ENCODE data around the gene USP9X. TPM values are rescaled to one million over a fixed set of nuclear protein-coding genes. Genes with fewer than 3 reads are reported as not detected.
A peak's percentile ranks its signal among the peaks of the same experiment; 100 is the strongest.
"Not testable (repeated sequence)": the region's sequence is repeated elsewhere in the genome, so short reads cannot be mapped to it uniquely, and the experiment has no call there.

Gene USP9X
- total RNA-seq, 2 donors from 2014 or later: 69.1 to 86.2 TPM

DNA sequence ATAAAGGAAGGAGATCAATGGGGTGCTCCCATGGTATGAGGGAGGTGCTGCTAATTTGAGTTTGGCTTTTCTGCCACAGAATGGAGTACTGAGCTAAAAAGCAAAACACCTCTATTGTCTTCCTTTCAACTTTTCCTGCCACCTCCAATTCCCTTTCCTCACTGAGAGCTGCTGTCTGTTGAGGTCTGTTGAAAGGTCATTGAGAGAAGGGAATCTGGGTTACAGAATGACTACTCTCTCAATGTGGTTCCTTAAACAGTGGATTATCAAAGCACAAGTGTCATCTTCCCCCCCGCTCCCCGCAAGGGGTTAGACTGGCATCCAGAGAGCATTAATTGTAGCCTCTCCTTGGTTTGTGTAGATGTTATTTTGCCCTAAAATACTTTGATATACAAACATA lies 10.7 kb downstream of the USP9X start:
- ATAC-seq (peak; percentile 36), DNase-seq (no peak)
- H3K4me3 Mint-ChIP-seq: peak overlapping the region; percentile 78
- H3K27me3 Mint-ChIP-seq: no peaks in the 10 kb centered on the region
- no peak overlapping the region for H3K27ac Mint-ChIP-seq
- H3K36me3 Mint-ChIP-seq (ENCODE audit: low read depth): no peaks in the 10 kb centered on the region
- H3K9me3 ChIP-seq (ENCODE audit: control insufficient read depth, low read length, poor library complexity, severe bottlenecking): no peaks in the 10 kb centered on the region
- H3K4me1 Mint-ChIP-seq: peaks cover 30% of the 10 kb centered on the region

DNA sequence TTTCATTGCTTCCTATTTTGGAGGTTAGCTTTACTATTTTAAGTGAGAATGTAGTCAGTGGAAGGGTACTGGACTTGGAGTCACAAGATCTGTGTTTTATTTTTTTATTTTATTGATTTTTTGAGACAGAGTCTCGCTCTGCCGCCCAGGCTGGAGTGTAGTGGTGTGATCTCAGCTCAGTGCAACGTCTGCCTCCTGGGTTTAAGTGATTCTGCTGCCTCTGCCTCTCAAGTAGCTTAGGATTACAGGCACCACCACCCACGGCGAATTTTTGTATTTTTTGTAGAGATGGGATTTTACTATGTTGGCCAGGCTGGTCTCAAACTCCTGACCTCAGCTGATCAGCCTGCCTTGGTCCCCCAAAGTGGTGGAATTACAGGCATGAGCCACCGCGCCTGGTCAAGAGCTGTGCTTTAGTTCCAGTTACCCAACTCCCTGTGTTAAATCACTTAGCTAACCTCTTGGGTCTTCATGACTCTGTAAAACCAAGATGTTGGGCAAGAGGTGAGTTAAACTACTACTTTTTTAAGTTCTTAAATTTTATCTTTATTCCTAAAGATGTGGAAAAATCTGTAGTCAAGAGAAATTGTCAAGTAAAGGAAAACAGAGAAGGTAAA lies 11.2 kb downstream of the USP9X start:
- H3K27me3 Mint-ChIP-seq: no peaks in the 10 kb centered on the region
- DNase-seq (no peak), ATAC-seq (no peak)
- peaks cover 28% of the 10 kb centered on the region for H3K4me1 Mint-ChIP-seq
- H3K27ac Mint-ChIP-seq: no peak overlapping the region
- no peaks in the 10 kb centered on the region for H3K36me3 Mint-ChIP-seq (ENCODE audit: low read depth)
- peak overlapping the region; percentile 78 for H3K4me3 Mint-ChIP-seq
- no peaks in the 10 kb centered on the region for H3K9me3 ChIP-seq (ENCODE audit: control insufficient read depth, low read length, poor library complexity, severe bottlenecking)

DNA sequence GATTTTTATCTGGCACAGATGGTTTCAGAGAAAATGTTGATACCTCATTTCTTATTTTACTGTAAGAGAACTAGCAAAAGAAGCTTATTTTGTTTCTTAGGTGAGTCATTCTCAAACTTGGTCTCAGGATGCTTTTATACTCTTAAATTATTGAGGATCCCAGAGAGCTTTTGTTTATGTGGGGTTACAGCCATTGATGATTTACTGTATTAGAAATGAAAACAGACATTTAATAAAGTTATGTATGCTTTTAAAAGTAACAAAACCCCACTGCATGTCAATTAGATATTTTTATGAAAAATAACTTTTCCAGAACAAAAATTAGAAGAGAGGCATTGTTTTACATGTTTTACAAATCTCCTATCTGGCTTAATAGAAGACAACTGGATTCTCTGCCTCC lies 12.1 kb downstream of the USP9X start:
- DNase-seq (no peak), ATAC-seq (no peak)
- no peaks in the 10 kb centered on the region for H3K27me3 Mint-ChIP-seq
- no peak overlapping the region for H3K4me3 Mint-ChIP-seq
- H3K9me3 ChIP-seq (ENCODE audit: control insufficient read depth, low read length, poor library complexity, severe bottlenecking): no peaks in the 10 kb centered on the region
- H3K27ac Mint-ChIP-seq: no peak overlapping the region
- no peaks in the 10 kb centered on the region for H3K36me3 Mint-ChIP-seq (ENCODE audit: low read depth)
- H3K4me1 Mint-ChIP-seq: peaks cover 30% of the 10 kb centered on the region

DNA sequence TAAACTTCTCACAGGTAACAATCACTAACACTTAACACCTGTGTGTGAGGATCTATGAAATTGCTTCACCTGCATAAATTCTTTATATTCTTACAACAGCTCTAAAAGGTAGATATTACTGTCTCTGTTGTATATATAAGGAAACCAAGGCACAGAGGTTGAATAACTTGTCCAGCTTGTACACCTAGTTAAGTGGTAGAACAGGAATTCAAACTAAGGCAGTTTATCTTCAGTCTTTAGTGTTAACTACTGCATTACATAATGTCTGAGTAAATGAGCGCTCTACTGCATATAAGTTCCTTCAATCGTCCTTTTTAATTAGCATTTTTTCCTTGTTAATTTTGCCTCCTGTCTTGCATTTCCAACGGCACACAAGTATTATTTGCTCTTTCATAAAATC lies 15.0 kb downstream of the USP9X start:
- ATAC-seq (no peak), DNase-seq (no peak)
- H3K4me1 Mint-ChIP-seq: peaks cover 29% of the 10 kb centered on the region
- H3K27ac Mint-ChIP-seq: peak overlapping the region; percentile 32
- no peaks in the 10 kb centered on the region for H3K27me3 Mint-ChIP-seq
- no peaks in the 10 kb centered on the region for H3K36me3 Mint-ChIP-seq (ENCODE audit: low read depth)
- H3K4me3 Mint-ChIP-seq: no peak overlapping the region
- H3K9me3 ChIP-seq (ENCODE audit: control insufficient read depth, low read length, poor library complexity, severe bottlenecking): no peaks in the 10 kb centered on the region

DNA sequence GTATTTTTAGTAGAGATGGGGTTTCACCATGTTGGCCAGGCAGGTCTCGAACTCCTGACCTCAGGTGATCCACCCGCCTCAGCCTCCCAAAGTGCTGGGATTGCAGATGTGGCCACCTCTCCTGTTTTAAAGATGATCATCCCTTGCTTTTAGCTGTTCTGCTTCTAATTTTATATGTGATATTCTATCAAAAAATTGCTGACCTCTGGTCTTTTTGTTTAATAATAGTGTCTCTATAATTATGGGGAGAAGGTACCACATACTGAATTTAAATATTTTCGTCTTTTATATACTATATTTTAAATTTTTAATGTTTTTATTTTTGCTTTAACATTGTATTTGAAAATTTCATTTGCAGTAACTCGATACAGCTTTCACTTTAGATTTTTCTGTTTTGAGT lies 15.6 kb downstream of the USP9X start:
- Mint-ChIP-seq H3K27me3 (no peaks in the 10 kb centered on the region), H3K4me3 (no peak overlapping the region), H3K4me1 (peaks cover 24% of the 10 kb centered on the region), H3K36me3 (ENCODE audit: low read depth) (no peaks in the 10 kb centered on the region), H3K27ac (no peak overlapping the region)
- H3K9me3 ChIP-seq (ENCODE audit: control insufficient read depth, low read length, poor library complexity, severe bottlenecking): no peaks in the 10 kb centered on the region
- ATAC-seq (no peak), DNase-seq (no peak)

DNA sequence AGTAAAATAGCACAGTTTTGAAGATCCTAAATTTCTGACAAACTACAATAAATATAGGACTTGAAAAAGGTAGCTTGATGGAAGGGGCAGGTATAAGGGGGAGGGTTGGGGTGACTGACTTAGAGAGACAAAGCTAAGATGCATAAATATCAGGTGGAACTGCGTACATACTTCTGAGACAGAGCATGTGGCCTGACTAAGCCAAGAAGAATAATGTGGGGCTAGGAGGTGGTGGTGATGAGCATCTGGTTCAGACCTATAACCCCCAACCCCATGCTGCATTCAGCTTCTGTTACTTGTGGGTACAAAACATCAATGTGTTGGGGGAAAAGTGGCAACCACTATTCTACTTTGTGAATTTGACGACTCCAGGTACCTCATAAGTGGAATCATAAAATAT lies 19.8 kb downstream of the USP9X start:
- H3K36me3 Mint-ChIP-seq (ENCODE audit: low read depth): no peaks in the 10 kb centered on the region

DNA sequence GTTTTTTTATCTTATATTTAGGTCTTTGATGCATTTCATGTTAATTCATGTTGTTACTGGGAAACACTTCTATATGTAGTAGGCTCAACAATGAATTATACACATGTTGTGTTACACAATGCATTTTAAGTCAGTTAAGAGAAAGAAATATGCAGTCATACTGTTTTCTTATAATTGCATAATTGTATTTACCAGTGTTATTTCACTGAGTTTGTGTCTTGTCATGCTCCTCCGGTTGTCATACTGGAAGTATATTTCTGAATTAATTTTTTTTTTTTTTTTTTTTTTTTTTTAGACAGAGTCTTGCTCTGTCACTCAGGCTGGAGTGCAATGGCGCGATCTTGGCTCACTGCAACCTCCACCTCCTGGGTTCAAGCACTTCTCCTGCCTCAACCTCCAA lies 21.0 kb downstream of the USP9X start:
- H3K4me1 Mint-ChIP-seq: peaks cover 35% of the 10 kb centered on the region
- not testable (repeated sequence) for H3K9me3 ChIP-seq (ENCODE audit: control insufficient read depth, low read length, poor library complexity, severe bottlenecking); DNase-seq; H3K36me3 Mint-ChIP-seq (ENCODE audit: low read depth); H3K27me3 Mint-ChIP-seq; H3K4me3 Mint-ChIP-seq; H3K27ac Mint-ChIP-seq; ATAC-seq

More for the DNA sequence above, 19.8 kb downstream of the USP9X start:
- ATAC-seq: no peak
- Mint-ChIP-seq H3K4me1 (peaks cover 28% of the 10 kb centered on the region), H3K4me3 (no peak overlapping the region), H3K27me3 (no peaks in the 10 kb centered on the region), H3K27ac (no peak overlapping the region)
- no peaks in the 10 kb centered on the region for H3K9me3 ChIP-seq (ENCODE audit: control insufficient read depth, low read length, poor library complexity, severe bottlenecking)
- no peak for DNase-seq

DNA sequence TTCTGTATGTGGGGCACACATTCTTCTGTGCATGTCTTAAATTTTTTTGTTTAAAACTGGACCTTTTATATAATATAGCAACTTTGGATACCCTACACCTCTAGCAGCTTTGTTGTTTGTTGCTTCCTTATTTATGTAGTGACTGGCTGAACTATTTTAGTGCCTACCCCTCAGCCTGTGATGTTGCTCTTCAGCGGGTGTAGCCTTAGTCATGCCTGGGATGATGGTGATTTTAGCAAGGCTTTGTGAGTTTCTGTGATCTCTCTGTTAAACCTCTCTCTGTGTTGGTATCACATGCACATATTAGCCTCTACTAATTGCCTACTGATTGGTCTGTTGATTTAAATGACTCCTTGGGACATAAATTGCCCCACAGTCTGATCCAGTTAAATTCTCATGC lies 22.8 kb downstream of the USP9X start:
- ATAC-seq: peak; percentile 30
- Mint-ChIP-seq H3K4me3 (no peak overlapping the region), H3K27ac (peak overlapping the region; percentile 2), H3K4me1 (peaks cover 39% of the 10 kb centered on the region), H3K36me3 (ENCODE audit: low read depth) (no peaks in the 10 kb centered on the region), H3K27me3 (no peaks in the 10 kb centered on the region)
- no peaks in the 10 kb centered on the region for H3K9me3 ChIP-seq (ENCODE audit: control insufficient read depth, low read length, poor library complexity, severe bottlenecking)
- DNase-seq: no peak

DNA sequence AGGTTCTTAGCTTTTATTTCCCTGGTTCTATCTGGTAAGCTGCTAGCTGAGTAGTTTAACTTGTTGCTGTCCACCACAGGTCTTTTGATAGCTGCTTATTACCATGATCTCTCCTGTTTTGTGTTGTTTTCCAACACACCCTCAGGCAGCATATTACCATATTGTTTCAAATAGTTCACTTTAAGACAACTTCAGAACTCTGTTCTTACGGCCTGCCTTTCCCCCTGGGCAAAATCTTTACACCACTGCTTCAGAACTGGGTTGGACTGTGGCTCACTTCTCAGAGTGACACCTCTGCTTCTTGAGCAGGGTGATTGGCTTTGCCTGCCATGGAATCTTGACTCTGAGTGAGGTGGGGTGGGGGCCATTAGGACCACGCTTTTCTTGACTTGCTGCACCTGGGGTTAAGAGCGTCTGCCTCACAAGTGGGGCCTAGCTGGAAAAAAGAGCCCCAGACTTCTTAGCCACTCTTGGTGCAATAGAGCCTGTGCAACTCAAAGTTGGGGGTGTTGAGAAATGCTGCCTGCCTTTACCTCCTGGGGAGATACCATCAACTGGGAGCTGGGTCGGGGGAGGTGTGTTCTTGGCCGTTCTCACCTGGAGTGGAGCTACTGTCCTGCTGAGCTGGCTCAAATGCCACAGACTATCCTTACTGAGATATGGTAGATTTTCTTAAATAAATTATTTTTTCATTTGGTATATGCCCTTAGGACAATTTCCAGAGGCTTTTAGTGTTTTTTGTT lies 23.4 kb downstream of the USP9X start:
- Mint-ChIP-seq H3K27me3 (no peaks in the 10 kb centered on the region), H3K36me3 (ENCODE audit: low read depth) (no peaks in the 10 kb centered on the region), H3K4me3 (peak overlapping the region; percentile 47), H3K27ac (no peak overlapping the region), H3K4me1 (peaks cover 39% of the 10 kb centered on the region)
- H3K9me3 ChIP-seq (ENCODE audit: control insufficient read depth, low read length, poor library complexity, severe bottlenecking): no peaks in the 10 kb centered on the region
- ATAC-seq (no peak), DNase-seq (no peak)

DNA sequence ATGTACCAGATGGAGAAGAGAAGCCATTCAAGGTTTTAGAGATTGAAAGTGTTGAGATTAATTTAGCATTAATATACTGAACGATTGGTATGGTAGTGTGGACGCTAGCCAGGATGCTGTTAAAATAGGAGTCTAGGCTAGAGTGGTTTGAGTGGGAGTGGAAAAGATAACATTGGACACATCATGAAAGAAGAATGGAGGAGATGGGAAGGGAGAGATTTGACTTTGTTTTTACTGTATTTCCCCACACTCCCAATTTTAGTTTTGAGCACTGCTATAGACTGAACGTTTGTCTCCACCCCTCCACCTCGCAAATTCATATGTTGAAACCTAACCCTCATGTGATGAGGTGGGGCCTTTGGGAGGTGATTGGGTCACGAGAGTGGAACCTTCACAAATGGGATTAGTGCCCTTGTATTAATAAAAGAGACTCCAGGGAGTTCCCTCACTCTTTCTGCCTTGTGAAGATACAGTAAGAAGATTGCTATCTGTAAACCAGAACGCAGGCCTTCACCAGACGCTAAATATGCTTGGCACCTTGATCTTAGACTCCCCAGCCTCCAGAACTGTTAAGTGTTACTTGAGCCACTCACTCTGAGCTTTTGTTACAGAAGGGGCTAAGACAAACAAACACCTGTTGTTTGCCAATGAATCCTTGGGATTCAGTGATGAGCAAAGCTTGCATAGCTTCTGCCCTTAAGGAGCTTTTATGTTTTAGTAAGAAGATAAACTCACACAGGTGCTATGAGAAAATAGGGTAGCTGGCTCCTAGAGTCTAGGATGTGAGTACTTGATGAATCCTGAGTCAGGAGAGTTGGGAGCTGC lies 25.8 kb downstream of the USP9X start:
- Mint-ChIP-seq H3K36me3 (ENCODE audit: low read depth) (no peaks in the 10 kb centered on the region), H3K27me3 (no peaks in the 10 kb centered on the region), H3K4me1 (peaks cover 43% of the 10 kb centered on the region), H3K4me3 (peak overlapping the region; percentile 43), H3K27ac (peak overlapping the region; percentile 27)
- no peaks in the 10 kb centered on the region for H3K9me3 ChIP-seq (ENCODE audit: control insufficient read depth, low read length, poor library complexity, severe bottlenecking)
- peak; percentile 47 for ATAC-seq
- no peak for DNase-seq

DNA sequence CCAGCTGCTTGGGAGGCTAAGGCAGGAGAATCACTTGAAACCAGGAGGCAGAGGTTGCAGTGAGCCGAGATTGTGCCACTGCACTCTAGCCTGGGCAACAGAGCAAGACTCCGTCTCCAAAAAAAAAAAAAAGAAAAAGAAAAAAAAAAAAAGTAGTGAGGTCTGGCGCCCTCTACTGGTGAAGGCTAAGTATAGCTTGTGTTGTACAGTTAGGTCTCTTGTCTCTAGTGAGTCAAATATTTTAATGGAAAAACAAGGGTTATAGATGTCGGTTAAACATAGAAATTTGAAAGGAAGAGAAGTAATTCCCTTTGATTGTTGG lies 29.8 kb downstream of the USP9X start:
- H3K4me3 Mint-ChIP-seq; H3K9me3 ChIP-seq (ENCODE audit: control insufficient read depth, low read length, poor library complexity, severe bottlenecking); H3K36me3 Mint-ChIP-seq (ENCODE audit: low read depth); H3K27me3 Mint-ChIP-seq: not testable (repeated sequence)
- DNase-seq (peak in 1 of 3 donors; percentile 7), ATAC-seq (peak; percentile 52)
- Mint-ChIP-seq H3K27ac (peak overlapping the region; percentile 85), H3K4me1 (peaks cover 39% of the 10 kb centered on the region)

DNA sequence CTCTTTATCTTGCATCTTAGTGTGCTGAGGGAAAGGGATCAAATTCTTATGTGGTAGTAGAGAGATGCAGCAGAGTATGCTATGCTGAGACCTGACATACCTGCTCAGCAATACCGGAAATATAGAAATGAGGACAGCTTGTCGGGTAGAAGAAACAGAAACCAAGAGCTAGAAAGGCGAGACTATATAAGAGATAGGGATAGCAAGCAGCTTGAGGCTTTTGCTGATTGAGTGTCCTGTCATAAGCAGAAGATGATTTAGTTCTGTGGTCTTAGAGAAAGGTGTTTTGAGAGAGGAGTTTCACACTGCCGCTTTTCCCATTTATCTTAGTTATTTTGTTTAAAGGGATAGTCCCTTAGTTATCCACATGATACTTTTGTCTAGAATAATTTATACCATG lies 31.7 kb downstream of the USP9X start:
- Mint-ChIP-seq H3K27me3 (no peaks in the 10 kb centered on the region), H3K4me3 (peak overlapping the region; percentile 73), H3K36me3 (ENCODE audit: low read depth) (no peaks in the 10 kb centered on the region), H3K4me1 (peaks cover 30% of the 10 kb centered on the region), H3K27ac (peak overlapping the region; percentile 32)
- H3K9me3 ChIP-seq (ENCODE audit: control insufficient read depth, low read length, poor library complexity, severe bottlenecking): no peaks in the 10 kb centered on the region
- no peak for DNase-seq
- peak; percentile 77 for ATAC-seq

DNA sequence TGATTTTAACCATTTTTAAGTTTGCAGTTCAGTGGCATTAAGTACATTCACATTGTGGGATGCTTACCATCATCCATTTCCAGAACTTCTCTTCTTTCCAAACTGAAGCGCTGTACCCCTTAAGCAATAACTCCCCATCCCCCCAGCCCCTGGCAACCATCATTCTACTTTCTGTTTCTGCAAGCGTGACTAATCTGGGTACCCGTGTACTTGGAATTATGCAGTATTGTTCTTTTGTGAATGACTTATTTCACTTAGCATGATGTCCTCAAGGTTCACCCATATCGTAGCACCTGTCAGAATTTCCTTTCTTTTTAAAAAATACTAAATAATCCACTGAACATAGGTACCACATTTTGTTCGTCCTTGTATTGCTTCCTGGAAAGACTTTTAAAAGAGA lies 32.9 kb downstream of the USP9X start:
- DNase-seq (no peak), ATAC-seq (no peak)

More for the DNA sequence above, 32.9 kb downstream of the USP9X start:
- Mint-ChIP-seq H3K27me3 (no peaks in the 10 kb centered on the region), H3K4me1 (peaks cover 31% of the 10 kb centered on the region), H3K36me3 (ENCODE audit: low read depth) (no peaks in the 10 kb centered on the region), H3K27ac (no peak overlapping the region), H3K4me3 (peak overlapping the region; percentile 73)
- no peaks in the 10 kb centered on the region for H3K9me3 ChIP-seq (ENCODE audit: control insufficient read depth, low read length, poor library complexity, severe bottlenecking)

Data from T-helper 17 cell (primary cell).